IPS DF 4.7 (cell line): ENCODE measurements around the gene CTSK.
"Not testable (repeated sequence)": the region's sequence is repeated elsewhere in the genome, so short reads cannot be mapped to it uniquely, and the experiment has no call there.

Experiments
- DNase-seq: peaks from one replicate; pipeline ENCODE4 v3.0.0-alpha.2; 2013; ENCODE audit warnings: low spot score; ENCODE audit errors: extremely low read depth

Gene CTSK

DNA sequence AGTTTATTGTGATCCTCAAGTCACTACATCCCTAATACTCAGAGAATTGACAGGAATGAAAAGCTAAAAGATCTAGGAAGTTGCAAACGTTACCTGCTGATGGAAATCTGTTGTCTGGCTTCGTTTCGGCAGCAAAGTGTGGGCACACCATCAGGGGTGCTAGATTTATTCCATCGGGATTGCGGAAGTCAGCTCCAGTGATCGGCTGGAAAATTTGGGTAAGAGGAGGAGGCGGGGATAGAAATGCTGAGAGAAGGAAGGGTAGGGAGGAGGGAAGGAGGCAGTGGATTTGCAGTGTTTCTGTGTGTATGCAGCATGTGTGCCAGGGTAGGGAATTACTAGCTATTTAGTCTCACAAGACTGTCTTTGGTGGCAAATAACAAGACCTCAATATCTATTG, at the start of gene CTSK:
Gene CTSK, minus strand, starts transcription at position 140 of the 400 bp plus-strand sequence. CDS start 1,455 bp downstream, outside the sequence.
- DNase-seq, result no peak

GRCh38 chr1:150852734-150853133, 44.7 kb upstream of the CTSK start:
- DNase-seq, result not testable (repeated sequence)

- not testable (repeated sequence) for DNase-seq
Measured at GRCh38 chr1:150850801-150851362, 42.8 kb upstream of the CTSK start.

- DNase-seq, result no peak
Measured at GRCh38 chr1:150846473-150847146, 38.5 kb upstream of the CTSK start.

GRCh38 chr1:150843474-150843873, 35.4 kb upstream of the CTSK start:
- no peak for DNase-seq

DNA sequence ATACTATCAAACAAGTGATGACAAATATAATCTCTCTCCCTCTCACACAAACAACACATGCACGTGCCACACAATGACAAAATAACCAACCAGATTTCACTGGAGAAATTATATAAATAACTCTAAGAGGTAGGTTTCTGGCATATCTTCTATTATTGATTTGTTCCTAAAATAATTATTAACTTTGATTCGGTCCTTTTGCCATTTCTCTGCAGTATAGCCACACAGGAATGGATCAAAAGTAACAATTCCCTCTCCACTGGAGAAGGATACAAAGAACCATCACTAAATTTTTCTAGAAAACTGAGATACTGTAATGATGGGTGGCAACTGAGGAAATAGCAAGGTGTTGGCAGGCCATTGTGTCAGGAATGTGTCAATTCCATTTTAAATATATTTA, 34.9 kb upstream of the CTSK start:
- DNase-seq, result no peak

GRCh38 chr1:150842343-150842742, 34.3 kb upstream of the CTSK start:
- no peak for DNase-seq

- no peak for DNase-seq
Measured at GRCh38 chr1:150841626-150842025, 33.6 kb upstream of the CTSK start.

- DNase-seq, result not testable (repeated sequence)
Measured at GRCh38 chr1:150840850-150841249, 32.8 kb upstream of the CTSK start.

DNA sequence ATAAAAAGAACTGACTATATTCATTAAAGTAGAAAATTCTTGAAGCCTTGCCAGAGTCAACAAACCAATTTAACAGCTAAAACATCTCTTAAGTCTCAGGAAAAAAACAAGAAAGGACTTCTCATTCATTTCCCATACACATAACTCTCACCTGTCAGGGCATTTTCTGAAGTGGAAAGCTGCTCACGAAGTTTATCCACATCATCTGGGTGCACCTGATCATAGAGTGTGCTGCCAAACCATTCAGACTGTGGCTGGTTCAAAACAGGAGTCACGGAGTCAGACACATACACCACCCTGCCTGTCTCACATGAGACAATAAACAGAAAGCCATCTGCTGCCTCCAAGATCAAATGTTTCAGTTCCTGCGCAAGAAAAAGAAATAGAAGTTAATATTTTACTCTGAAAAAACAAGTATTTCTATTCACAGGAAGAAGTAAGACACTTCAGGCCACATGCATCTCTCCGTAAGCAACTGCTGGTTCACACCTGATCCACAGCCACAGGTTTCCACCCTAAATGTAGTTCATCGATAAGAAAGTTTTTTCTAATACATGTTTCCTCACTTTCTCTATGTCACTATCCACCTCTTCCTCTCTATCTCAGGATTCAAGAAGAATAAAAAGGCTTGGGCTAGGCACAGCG, 28.2 kb upstream of the CTSK start:
- DNase-seq, result no peak

DNA sequence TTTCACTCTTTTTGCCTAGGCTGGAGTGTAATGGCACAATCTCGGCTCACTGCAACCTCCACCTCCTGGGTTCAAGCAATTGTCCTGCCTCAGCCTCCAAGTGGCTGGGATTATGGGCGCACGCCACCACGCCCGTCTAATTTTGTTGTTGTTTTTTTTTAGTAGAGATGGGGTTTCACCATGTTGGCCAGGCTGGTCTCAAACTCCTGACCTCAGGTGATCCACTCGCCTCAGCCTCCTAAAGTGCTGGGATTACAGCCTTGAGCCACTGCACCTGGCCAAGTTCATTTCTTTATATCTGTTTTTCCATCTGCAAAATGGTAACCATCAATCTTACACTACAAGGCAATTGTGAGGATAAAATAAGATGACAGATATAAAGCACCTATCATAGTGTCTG, 25.9 kb upstream of the CTSK start:
- DNase-seq, result not testable (repeated sequence)

DNA sequence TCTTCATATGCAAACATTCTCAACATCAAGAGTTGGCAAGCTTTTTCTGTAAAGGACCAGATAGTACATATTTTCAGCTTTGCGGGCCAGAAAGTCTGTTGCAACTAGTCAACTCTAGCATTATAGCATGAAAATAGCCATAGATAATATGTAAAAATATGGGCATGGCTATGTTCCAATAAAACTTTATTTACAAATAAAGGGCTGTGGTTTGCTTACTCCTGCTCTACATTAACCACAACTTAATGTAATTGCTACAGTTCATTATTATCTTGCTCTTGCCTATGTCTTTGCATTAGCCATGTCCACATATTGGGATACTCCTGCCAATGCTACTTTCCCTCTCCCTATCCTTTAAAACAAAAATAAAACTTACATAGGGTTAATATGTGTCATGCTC, 24.5 kb upstream of the CTSK start:
- DNase-seq, result no peak

- DNase-seq, result no peak
Measured at GRCh38 chr1:150829751-150830150, 21.7 kb upstream of the CTSK start.

DNA sequence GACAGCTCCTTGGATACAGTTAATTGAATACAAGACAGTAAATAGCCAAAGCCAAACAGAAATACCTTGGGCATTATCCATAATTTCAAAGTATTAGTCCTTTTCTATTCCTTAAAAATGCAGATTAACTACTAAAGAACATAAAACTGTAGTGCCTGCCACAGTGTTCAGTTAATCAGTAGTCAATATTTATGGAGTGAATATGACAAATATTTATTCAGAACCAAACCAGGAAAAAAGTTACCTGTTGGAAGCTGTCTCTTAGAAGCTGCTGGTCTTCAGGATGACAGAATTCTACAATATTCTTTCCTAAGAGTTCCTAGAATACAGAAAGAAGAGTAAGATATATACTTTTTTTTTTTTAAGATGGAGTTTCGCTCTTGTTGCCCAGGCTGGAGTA, 18.2 kb upstream of the CTSK start:
- DNase-seq, result no peak

GRCh38 chr1:150820730-150821512, 12.9 kb upstream of the CTSK start:
- DNase-seq, result no peak

DNA sequence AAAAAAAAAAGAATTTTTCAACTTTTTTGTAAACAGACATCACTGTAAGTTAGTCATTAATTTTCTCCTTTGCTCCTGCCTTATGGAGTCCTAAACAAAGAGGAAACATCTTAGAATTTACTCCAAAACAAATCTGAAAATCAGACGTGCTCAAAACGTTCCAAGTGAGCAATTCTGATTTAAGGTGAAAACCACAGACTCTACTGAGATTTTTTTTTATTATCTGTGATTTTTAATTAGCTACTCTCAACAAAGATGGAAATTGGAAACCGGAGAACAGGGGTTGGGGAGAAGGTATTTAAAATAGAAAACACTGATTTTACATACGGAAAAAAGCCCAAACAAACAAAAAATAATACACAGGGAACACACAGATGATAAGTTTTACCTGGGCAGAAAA, 7.8 kb upstream of the CTSK start:
- no peak for DNase-seq

- DNase-seq, result no peak
Measured at GRCh38 chr1:150813028-150813707, 5.1 kb upstream of the CTSK start.

GRCh38 chr1:150810958-150811659, 3.0 kb upstream of the CTSK start:
- no peak for DNase-seq

DNA sequence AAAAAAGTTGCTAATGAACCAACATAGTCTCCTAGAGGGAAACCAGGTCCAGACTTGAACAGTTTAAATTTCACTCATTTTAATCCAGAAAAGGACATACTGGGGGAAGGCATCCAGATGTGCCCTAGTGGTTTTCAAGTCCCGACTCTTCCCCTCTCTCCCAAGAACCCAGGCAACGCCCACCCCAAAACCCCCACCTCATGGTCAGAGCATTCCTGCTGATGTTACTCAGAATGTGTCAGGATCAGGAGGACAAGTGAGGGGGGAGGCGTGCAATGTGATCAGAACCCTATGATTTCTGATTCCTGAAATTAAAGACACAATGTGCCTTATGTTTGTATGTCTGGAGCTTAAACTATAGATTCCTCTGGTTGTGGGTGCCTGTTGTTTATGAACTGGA, 1.6 kb upstream of the CTSK start:
- DNase-seq, result no peak

DNA sequence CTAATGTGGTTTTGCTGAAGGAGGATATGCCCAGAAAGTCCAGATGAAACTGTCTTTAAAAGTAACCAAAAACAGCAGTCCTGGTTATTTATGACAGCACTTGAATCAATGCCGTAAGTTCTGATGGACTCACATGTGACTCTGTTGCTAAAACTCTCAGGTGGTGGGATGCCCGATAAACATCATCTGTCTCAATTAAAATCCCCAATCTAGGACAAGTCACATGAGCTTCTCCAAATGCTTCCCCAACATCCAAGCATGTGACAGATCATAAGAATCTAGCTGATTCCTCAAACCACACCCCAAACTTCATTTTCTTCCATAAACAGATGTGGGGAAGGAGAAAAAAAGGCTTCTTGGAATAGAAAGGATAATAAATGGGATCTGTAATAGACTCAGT, 786 bp upstream of the CTSK start:
- DNase-seq, result no peak
